HepG2 (cell line): ENCODE data around the gene CNDP1. TPM values are rescaled to one million over a fixed set of nuclear protein-coding genes. Genes with fewer than 3 reads are reported as not detected.
A peak's percentile ranks its signal among the peaks of the same experiment; 100 is the strongest.

Experiments used
- BCL6 ChIP-seq: IDR thresholded peaks from 2 replicates; pipeline ENCODE4 v1.6.1; 2016; ENCODE audit warnings: missing genetic modification reagents, missing compliant biosample characterization
- FOXC1 ChIP-seq: sonication (generic); formaldehyde crosslinking; IDR thresholded peaks from 2 replicates; pipeline ENCODE4 v1.8.0; 2022; ENCODE audit warnings: mild to moderate bottlenecking, missing genetic modification reagents, borderline replicate concordance
- HOXA7 ChIP-seq: sonication (generic); formaldehyde crosslinking; IDR thresholded peaks from 2 replicates; pipeline ENCODE4 v1.8.1; 2022; ENCODE audit warnings: mild to moderate bottlenecking, missing genetic modification reagents, moderate library complexity
- HOXA9 ChIP-seq: sonication (generic); formaldehyde crosslinking; IDR thresholded peaks from 2 replicates; pipeline ENCODE4 v1.8.1; 2022; ENCODE audit warnings: missing genetic modification reagents, mild to moderate bottlenecking, moderate library complexity, borderline replicate concordance
- RBAK ChIP-seq: sonication (generic); formaldehyde crosslinking; IDR thresholded peaks from 2 replicates; pipeline ENCODE4 v1.5.1; 2020; ENCODE audit warnings: mild to moderate bottlenecking, missing genetic modification reagents
- ZFP41 ChIP-seq: sonication (generic); formaldehyde crosslinking; IDR thresholded peaks from 2 replicates; pipeline ENCODE4 v1.4.0; 2020; ENCODE audit warnings: mild to moderate bottlenecking, missing genetic modification reagents, borderline replicate concordance
- ZMAT3 ChIP-seq: sonication (generic); formaldehyde crosslinking; conservative IDR thresholded peaks from 2 replicates; pipeline ENCODE4 v1.7.0; 2021; ENCODE audit warnings: missing genetic modification reagents
- ZNF138 ChIP-seq: sonication (generic); formaldehyde crosslinking; IDR thresholded peaks from 2 replicates; pipeline ENCODE4 v1.5.0; 2020; ENCODE audit warnings: mild to moderate bottlenecking, low read depth, missing genetic modification reagents
- ZNF224 ChIP-seq: sonication (generic); formaldehyde crosslinking; IDR thresholded peaks from 2 replicates; pipeline ENCODE4 v1.5.0; 2020; ENCODE audit warnings: mild to moderate bottlenecking, missing genetic modification reagents
- ZNF253 ChIP-seq: sonication (generic); formaldehyde crosslinking; IDR thresholded peaks from 2 replicates; pipeline ENCODE4 v1.8.0; 2022; ENCODE audit warnings: mild to moderate bottlenecking, missing genetic modification reagents, borderline replicate concordance
- ZNF709 ChIP-seq: sonication (generic); formaldehyde crosslinking; IDR thresholded peaks from 2 replicates; pipeline ENCODE4 v1.5.0; 2020; ENCODE audit warnings: mild to moderate bottlenecking, missing genetic modification reagents
- ZNF782 ChIP-seq: sonication (generic); formaldehyde crosslinking; IDR thresholded peaks from 2 replicates; pipeline ENCODE4 v1.4.0; 2020; ENCODE audit warnings: missing genetic modification reagents, mild to moderate bottlenecking, borderline replicate concordance
- polyA plus RNA-seq, 8 experiments: library from polyadenylated mRNA; depleted of rRNA in 3 of 8; stranded (reverse) in 7 of 8; unstranded in 1 of 8; fragments of >200 nt; fragmentation: Illumina TruSeq in 4 of 8; extraction: Trizol in 4 of 8; gene quantifications; 2 replicates each; pipeline versions ENCODE4 v1.2.1 to v1.2.3, GENCODE V29; 2011 to 2016; ENCODE audit warnings: low read depth in 4 of 8, missing spikeins in 1 of 8, mixed read lengths in 1 of 8; ENCODE audit not compliant: insufficient read depth in 1 of 8
- total RNA-seq, 5 experiments: library from RNA; depleted of rRNA; stranded (reverse); fragments of >200 nt; fragmentation: Illumina TruSeq; extraction: Trizol; gene quantifications; 2 replicates each; pipeline ENCODE4 v1.2.3, GENCODE V29; 2016; ENCODE audit warnings: low read depth in 1 of 5
- TF ChIP-seq, protein P1 (sequence below): sonication (generic); formaldehyde crosslinking; IDR thresholded peaks from 2 replicates; pipeline ENCODE4 v1.5.0; 2020; ENCODE audit warnings: mild to moderate bottlenecking, missing genetic modification reagents
- TF ChIP-seq, protein P2 (sequence below): sonication (generic); formaldehyde crosslinking; IDR thresholded peaks from 2 replicates; pipeline ENCODE4 v1.4.0; 2020; ENCODE audit warnings: missing genetic modification reagents
- TF ChIP-seq, protein P3 (sequence below): sonication (generic); formaldehyde crosslinking; IDR thresholded peaks from 2 replicates; pipeline ENCODE4 v1.9.0; 2021; ENCODE audit warnings: missing genetic modification reagents, borderline replicate concordance
- TF ChIP-seq, protein P4 (sequence below): sonication (generic); formaldehyde crosslinking; IDR thresholded peaks from 2 replicates; pipeline ENCODE4 v1.5.1; 2020; ENCODE audit warnings: missing genetic modification reagents, mild to moderate bottlenecking, borderline replicate concordance
- TF ChIP-seq, protein P5 (sequence below): sonication (generic); formaldehyde crosslinking; IDR thresholded peaks from 2 replicates; pipeline ENCODE4 v1.8.1; 2023; ENCODE audit warnings: mild to moderate bottlenecking, missing genetic modification reagents

CNDP1 gene
- total and polyA plus RNA-seq, 2 of the 13 experiments (the other 11 are each of a cell fraction or from before 2014, with no cell fraction given): 0.01 TPM; not detected in 1

DNA sequence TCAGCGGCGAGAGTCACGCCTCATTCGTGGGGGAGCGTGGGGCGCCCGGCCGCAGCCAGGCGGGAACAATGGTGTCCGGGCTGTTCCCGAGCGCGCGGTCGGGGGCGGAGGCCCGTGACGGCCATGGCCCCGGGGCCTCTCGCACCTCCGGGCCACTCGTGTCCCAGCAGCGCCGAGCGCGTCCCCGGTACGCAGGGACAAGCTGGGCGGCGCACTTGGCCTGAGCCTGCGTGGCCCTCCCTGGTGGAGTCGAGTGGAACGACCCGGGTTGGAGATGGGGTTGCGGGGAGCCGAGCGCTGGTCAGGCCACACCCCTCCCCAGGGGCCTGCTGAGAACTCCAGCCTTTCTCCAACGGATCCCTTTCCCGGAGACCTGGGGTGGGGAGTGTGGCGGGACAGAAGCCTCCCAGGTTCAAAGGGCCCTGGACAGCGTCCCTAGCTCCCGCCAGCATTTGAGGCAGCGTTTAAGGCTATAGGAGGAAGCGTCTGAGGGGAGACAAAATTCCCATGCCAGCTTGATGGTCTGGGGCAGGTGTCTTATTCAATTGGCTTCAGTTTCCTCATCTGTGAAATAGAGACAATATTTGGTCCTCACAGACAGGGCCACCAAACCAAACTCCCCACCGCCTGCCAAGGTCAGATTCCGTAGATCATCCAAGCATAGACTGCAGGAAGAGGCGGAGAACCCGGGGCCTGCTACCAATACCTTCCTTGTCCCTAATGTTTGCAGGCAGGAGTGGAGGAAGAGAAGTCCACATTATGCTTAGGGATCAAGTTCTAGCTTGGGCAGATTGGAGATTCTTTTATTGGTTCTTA, 37.6 kb upstream of the CNDP1 start (continued):
- TF ChIP-seq, protein P1, sequence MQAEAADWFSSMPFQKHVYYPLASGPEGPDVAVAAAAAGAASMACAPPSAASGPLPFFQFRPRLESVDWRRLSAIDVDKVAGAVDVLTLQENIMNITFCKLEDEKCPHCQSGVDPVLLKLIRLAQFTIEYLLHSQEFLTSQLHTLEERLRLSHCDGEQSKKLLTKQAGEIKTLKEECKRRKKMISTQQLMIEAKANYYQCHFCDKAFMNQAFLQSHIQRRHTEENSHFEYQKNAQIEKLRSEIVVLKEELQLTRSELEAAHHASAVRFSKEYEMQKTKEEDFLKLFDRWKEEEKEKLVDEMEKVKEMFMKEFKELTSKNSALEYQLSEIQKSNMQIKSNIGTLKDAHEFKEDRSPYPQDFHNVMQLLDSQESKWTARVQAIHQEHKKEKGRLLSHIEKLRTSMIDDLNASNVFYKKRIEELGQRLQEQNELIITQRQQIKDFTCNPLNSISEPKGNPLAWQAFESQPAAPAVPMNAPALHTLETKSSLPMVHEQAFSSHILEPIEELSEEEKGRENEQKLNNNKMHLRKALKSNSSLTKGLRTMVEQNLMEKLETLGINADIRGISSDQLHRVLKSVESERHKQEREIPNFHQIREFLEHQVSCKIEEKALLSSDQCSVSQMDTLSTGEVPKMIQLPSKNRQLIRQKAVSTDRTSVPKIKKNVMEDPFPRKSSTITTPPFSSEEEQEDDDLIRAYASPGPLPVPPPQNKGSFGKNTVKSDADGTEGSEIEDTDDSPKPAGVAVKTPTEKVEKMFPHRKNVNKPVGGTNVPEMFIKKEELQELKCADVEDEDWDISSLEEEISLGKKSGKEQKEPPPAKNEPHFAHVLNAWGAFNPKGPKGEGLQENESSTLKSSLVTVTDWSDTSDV (CRISPR knock-in tag): no peak
- TF ChIP-seq, protein P2, sequence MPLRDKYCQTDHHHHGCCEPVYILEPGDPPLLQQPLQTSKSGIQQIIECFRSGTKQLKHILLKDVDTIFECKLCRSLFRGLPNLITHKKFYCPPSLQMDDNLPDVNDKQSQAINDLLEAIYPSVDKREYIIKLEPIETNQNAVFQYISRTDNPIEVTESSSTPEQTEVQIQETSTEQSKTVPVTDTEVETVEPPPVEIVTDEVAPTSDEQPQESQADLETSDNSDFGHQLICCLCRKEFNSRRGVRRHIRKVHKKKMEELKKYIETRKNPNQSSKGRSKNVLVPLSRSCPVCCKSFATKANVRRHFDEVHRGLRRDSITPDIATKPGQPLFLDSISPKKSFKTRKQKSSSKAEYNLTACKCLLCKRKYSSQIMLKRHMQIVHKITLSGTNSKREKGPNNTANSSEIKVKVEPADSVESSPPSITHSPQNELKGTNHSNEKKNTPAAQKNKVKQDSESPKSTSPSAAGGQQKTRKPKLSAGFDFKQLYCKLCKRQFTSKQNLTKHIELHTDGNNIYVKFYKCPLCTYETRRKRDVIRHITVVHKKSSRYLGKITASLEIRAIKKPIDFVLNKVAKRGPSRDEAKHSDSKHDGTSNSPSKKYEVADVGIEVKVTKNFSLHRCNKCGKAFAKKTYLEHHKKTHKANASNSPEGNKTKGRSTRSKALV (CRISPR knock-in tag): no peak
- TF ChIP-seq ZMAT3 (CRISPR knock-in tag) (peak; percentile 90), ZNF224 (no peak; the same call in 1 of the 2 replicates), ZNF253 (no peak), RBAK (no peak), HOXA7 (no peak), HOXA9 (CRISPR knock-in tag) (no peak), FOXC1 (0 out of 2 replicates have a peak, but pooled peaks have one; percentile 52), ZNF782 (0 out of 2 replicates have a peak, but pooled peaks have one; percentile 45), ZNF709 (CRISPR knock-in tag) (peak; percentile 73; the same call in 1 of the 2 replicates), ZFP41 (CRISPR knock-in tag) (no peak), BCL6 (CRISPR knock-in tag) (no peak), ZNF138 (CRISPR knock-in tag) (no peak)
- TF ChIP-seq, protein P3, sequence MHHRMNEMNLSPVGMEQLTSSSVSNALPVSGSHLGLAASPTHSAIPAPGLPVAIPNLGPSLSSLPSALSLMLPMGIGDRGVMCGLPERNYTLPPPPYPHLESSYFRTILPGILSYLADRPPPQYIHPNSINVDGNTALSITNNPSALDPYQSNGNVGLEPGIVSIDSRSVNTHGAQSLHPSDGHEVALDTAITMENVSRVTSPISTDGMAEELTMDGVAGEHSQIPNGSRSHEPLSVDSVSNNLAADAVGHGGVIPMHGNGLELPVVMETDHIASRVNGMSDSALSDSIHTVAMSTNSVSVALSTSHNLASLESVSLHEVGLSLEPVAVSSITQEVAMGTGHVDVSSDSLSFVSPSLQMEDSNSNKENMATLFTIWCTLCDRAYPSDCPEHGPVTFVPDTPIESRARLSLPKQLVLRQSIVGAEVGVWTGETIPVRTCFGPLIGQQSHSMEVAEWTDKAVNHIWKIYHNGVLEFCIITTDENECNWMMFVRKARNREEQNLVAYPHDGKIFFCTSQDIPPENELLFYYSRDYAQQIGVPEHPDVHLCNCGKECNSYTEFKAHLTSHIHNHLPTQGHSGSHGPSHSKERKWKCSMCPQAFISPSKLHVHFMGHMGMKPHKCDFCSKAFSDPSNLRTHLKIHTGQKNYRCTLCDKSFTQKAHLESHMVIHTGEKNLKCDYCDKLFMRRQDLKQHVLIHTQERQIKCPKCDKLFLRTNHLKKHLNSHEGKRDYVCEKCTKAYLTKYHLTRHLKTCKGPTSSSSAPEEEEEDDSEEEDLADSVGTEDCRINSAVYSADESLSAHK (CRISPR knock-in tag): 0 out of 2 replicates have a peak, but pooled peaks have one; percentile 16
- TF ChIP-seq, protein P4, sequence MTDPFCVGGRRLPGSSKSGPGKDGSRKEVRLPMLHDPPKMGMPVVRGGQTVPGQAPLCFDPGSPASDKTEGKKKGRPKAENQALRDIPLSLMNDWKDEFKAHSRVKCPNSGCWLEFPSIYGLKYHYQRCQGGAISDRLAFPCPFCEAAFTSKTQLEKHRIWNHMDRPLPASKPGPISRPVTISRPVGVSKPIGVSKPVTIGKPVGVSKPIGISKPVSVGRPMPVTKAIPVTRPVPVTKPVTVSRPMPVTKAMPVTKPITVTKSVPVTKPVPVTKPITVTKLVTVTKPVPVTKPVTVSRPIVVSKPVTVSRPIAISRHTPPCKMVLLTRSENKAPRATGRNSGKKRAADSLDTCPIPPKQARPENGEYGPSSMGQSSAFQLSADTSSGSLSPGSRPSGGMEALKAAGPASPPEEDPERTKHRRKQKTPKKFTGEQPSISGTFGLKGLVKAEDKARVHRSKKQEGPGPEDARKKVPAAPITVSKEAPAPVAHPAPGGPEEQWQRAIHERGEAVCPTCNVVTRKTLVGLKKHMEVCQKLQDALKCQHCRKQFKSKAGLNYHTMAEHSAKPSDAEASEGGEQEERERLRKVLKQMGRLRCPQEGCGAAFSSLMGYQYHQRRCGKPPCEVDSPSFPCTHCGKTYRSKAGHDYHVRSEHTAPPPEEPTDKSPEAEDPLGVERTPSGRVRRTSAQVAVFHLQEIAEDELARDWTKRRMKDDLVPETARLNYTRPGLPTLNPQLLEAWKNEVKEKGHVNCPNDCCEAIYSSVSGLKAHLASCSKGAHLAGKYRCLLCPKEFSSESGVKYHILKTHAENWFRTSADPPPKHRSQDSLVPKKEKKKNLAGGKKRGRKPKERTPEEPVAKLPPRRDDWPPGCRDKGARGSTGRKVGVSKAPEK (CRISPR knock-in tag): no peak
- TF ChIP-seq, protein P5, sequence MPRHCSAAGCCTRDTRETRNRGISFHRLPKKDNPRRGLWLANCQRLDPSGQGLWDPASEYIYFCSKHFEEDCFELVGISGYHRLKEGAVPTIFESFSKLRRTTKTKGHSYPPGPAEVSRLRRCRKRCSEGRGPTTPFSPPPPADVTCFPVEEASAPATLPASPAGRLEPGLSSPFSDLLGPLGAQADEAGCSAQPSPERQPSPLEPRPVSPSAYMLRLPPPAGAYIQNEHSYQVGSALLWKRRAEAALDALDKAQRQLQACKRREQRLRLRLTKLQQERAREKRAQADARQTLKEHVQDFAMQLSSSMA: 0 out of 2 replicates have a peak, but pooled peaks have one; percentile 18
